GM21526 (cell line): ENCODE measurements around the gene LSM3.

ENCODE experiments used
- ATAC-seq: cut with Tn5 transposase; IDR thresholded peaks from one replicate; pipeline ENCODE4 v1.9.1; 2021; ENCODE audit warnings: moderate library complexity; ENCODE audit not compliant: unreplicated experiment, low FRiP score

Gene LSM3

GRCh38 chr3:14156201-14156600 is 22.4 kb upstream of the LSM3 start:
- ATAC-seq: no peak

GRCh38 chr3:14156843-14157561 is 21.6 kb upstream of the LSM3 start:
- ATAC-seq: no peak

GRCh38 chr3:14157951-14158350 is 20.7 kb upstream of the LSM3 start:
- ATAC-seq: no peak

- no peak for ATAC-seq
Observed at GRCh38 chr3:14158370-14158769, 20.2 kb upstream of the LSM3 start.

GRCh38 chr3:14159426-14159825 is 19.2 kb upstream of the LSM3 start:
- ATAC-seq: no peak

GRCh38 chr3:14161282-14161681 is 17.3 kb upstream of the LSM3 start:
- ATAC-seq: no peak

- no peak for ATAC-seq
Observed at GRCh38 chr3:14162178-14162577, 16.4 kb upstream of the LSM3 start.

GRCh38 chr3:14166877-14167603 is 11.6 kb upstream of the LSM3 start:
- ATAC-seq: no peak

GRCh38 chr3:14169435-14169834 is 9.2 kb upstream of the LSM3 start:
- no peak for ATAC-seq

GRCh38 chr3:14169871-14170270 is 8.7 kb upstream of the LSM3 start:
- ATAC-seq: no peak

GRCh38 chr3:14170531-14171159 is 8.0 kb upstream of the LSM3 start:
- no peak for ATAC-seq

GRCh38 chr3:14172496-14172895 is 6.1 kb upstream of the LSM3 start:
- no peak for ATAC-seq

- no peak for ATAC-seq
Observed at GRCh38 chr3:14174483-14174882, 4.1 kb upstream of the LSM3 start.

- ATAC-seq: no peak
Observed at GRCh38 chr3:14175383-14176037, 3.1 kb upstream of the LSM3 start.

- no peak for ATAC-seq
Observed at GRCh38 chr3:14177580-14178246, 904 bp upstream of the LSM3 start.

- ATAC-seq: no peak
Observed at GRCh38 chr3:14179114-14179465, 473 bp downstream of the LSM3 start.

GRCh38 chr3:14179795-14180194 is 1.2 kb downstream of the LSM3 start:
- no peak for ATAC-seq

GRCh38 chr3:14181253-14181652 is 2.6 kb downstream of the LSM3 start:
- ATAC-seq: no peak

GRCh38 chr3:14183015-14183577 is 4.5 kb downstream of the LSM3 start:
- no peak for ATAC-seq

- ATAC-seq: no peak
Observed at GRCh38 chr3:14186854-14187458, 8.3 kb downstream of the LSM3 start.
